Measurements from ENCODE around the gene XYLT1. TPM values are rescaled to one million over a fixed set of nuclear protein-coding genes. Genes with fewer than 3 reads are reported as not detected.

Gene XYLT1
- polyA plus RNA-seq, 1 of the 3 experiments (the other 2 are of a cell fraction), result 17.6 TPM

DNA sequence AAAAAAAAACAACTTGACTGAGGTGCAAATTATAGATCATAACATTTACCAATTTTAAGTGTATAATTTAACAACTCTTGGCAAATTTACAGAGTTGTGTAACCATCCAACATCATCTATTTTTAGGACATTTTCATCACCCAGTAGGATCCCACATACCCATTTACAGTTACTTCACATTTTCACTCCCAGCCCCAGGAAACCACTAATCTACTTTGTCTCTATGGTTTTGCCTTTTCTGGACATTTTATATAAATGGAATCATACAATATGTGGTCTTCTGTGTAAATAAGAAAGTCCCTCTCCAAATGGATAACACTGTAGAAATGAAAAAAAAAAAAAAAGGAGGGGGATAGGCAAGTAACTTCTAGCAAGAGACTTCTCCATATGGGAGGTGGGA is 26.1 kb upstream of the XYLT1 start (continued):
- TF ChIP-seq, protein P1, sequence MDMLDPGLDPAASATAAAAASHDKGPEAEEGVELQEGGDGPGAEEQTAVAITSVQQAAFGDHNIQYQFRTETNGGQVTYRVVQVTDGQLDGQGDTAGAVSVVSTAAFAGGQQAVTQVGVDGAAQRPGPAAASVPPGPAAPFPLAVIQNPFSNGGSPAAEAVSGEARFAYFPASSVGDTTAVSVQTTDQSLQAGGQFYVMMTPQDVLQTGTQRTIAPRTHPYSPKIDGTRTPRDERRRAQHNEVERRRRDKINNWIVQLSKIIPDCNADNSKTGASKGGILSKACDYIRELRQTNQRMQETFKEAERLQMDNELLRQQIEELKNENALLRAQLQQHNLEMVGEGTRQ (IDR thresholded peaks at IDR 0.05; ENCODE audit: borderline replicate concordance, low read depth, low read length), result no peak
- TF ChIP-seq FOSL2 (IDR thresholded peaks at IDR 0.05; ENCODE audit: borderline replicate concordance, low read depth) (no peak), CHD2 (IDR thresholded peaks at IDR 0.05; ENCODE audit: low read length, partially characterized antibody) (no peak), TEAD4 (IDR thresholded peaks at IDR 0.05; ENCODE audit: borderline replicate concordance, insufficient read depth) (no peak), JUND (IDR thresholded peaks at IDR 0.05) (no peak), NRF1 (IDR thresholded peaks at IDR 0.05; ENCODE audit: low read depth, low read length) (no peak), FOXJ3 (CRISPR knock-in tag; IDR thresholded peaks at IDR 0.05) (no peak)
- TF ChIP-seq, protein P2, sequence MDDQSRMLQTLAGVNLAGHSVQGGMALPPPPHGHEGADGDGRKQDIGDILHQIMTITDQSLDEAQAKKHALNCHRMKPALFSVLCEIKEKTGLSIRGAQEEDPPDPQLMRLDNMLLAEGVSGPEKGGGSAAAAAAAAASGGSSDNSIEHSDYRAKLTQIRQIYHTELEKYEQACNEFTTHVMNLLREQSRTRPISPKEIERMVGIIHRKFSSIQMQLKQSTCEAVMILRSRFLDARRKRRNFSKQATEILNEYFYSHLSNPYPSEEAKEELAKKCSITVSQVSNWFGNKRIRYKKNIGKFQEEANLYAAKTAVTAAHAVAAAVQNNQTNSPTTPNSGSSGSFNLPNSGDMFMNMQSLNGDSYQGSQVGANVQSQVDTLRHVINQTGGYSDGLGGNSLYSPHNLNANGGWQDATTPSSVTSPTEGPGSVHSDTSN (IDR thresholded peaks at IDR 0.05), result no peak

DNA sequence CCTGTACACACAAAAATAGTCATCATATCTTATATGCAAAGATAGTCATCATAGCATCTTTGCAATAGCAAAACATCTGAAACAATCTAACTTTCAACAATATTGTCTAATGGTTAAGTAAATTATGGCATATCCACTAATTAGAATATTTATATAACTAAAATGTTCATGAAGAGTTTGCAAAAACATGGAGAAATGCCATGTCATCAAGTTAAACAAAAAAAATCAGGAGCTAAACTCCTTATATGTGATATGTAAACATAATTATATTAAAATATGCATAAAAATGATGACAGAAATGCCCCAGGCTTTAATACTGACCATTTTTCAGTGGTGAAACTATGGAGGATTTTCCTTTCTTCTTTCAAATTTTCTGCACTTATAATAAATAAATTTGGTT is 22.3 kb upstream of the XYLT1 start:
- H2AFZ ChIP-seq (ENCODE audit: low read depth), result 0 out of 2 replicates have a peak overlapping the region, but pooled peaks have one; percentile 27
- CTCF ChIA-PET, result interaction anchor here (0.9 kb wide), 1 partner anchor 64 kb away, joined by 3 read pairs; no protein-coding TSS in a partner anchor
- no peaks in the 10 kb centered on the region for H3K27me3 ChIP-seq (ENCODE audit: insufficient read depth)
- H3K4me1 ChIP-seq (ENCODE audit: control insufficient read depth in 1 of 2, insufficient read depth in 2 of 2, low read depth in 1 of 2, low read length in 1 of 2), result peaks cover 0 to 6% of the 10 kb centered on the region in 2 experiments; a peak in 2 of 4 replicates
- POLR2A ChIA-PET, result no interaction called here
- no peaks in the 10 kb centered on the region for H3K9me2 ChIP-seq
- no peaks in the 10 kb centered on the region for H4K20me1 ChIP-seq (ENCODE audit: insufficient read depth)
- no peaks in the 10 kb centered on the region for H3K9me3 ChIP-seq
- no peak overlapping the region for H3K27ac ChIP-seq (ENCODE audit: low read depth in 2 of 2, low read length in 1 of 2)
- no peak for TF ChIP-seq GABPA (IDR thresholded peaks at IDR 0.05; ENCODE audit: low read depth)
- TF ChIP-seq, protein P3, sequence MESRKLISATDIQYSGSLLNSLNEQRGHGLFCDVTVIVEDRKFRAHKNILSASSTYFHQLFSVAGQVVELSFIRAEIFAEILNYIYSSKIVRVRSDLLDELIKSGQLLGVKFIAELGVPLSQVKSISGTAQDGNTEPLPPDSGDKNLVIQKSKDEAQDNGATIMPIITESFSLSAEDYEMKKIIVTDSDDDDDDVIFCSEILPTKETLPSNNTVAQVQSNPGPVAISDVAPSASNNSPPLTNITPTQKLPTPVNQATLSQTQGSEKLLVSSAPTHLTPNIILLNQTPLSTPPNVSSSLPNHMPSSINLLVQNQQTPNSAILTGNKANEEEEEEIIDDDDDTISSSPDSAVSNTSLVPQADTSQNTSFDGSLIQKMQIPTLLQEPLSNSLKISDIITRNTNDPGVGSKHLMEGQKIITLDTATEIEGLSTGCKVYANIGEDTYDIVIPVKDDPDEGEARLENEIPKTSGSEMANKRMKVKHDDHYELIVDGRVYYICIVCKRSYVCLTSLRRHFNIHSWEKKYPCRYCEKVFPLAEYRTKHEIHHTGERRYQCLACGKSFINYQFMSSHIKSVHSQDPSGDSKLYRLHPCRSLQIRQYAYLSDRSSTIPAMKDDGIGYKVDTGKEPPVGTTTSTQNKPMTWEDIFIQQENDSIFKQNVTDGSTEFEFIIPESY (IDR thresholded peaks at IDR 0.05; ENCODE audit: borderline replicate concordance, low read depth), result no peak
- no peak for TF ChIP-seq TEAD4 (IDR thresholded peaks at IDR 0.05; ENCODE audit: borderline replicate concordance, insufficient read depth)
- no peak for TF ChIP-seq MXI1 (IDR thresholded peaks at IDR 0.05; ENCODE audit: low read depth, low read length)
- TF ChIP-seq GATA2 (CRISPR knock-in tag; IDR thresholded peaks at IDR 0.05), result no peak
- no peak for TF ChIP-seq JUND (IDR thresholded peaks at IDR 0.05)
- no peak for TF ChIP-seq EP300 (IDR thresholded peaks at IDR 0.05; ENCODE audit: borderline replicate concordance in 1 of 2, low read depth in 1 of 2, low read length in 1 of 2)
- TF ChIP-seq SMC3 (IDR thresholded peaks at IDR 0.05; ENCODE audit: low read depth, low read length), result no peak
- TF ChIP-seq, protein P2 (IDR thresholded peaks at IDR 0.05), result no peak
- no peak for TF ChIP-seq RCOR1 (IDR thresholded peaks at IDR 0.05; ENCODE audit: low read length)
- TF ChIP-seq, protein P4, sequence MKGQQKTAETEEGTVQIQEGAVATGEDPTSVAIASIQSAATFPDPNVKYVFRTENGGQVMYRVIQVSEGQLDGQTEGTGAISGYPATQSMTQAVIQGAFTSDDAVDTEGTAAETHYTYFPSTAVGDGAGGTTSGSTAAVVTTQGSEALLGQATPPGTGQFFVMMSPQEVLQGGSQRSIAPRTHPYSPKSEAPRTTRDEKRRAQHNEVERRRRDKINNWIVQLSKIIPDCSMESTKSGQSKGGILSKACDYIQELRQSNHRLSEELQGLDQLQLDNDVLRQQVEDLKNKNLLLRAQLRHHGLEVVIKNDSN (IDR thresholded peaks at IDR 0.05; ENCODE audit: borderline replicate concordance, low read depth), result no peak
- TF ChIP-seq ELF1 (IDR thresholded peaks at IDR 0.05), result no peak
- no peak for TF ChIP-seq RAD21 (IDR thresholded peaks at IDR 0.05; ENCODE audit: low read length)
- TF ChIP-seq, protein P5, sequence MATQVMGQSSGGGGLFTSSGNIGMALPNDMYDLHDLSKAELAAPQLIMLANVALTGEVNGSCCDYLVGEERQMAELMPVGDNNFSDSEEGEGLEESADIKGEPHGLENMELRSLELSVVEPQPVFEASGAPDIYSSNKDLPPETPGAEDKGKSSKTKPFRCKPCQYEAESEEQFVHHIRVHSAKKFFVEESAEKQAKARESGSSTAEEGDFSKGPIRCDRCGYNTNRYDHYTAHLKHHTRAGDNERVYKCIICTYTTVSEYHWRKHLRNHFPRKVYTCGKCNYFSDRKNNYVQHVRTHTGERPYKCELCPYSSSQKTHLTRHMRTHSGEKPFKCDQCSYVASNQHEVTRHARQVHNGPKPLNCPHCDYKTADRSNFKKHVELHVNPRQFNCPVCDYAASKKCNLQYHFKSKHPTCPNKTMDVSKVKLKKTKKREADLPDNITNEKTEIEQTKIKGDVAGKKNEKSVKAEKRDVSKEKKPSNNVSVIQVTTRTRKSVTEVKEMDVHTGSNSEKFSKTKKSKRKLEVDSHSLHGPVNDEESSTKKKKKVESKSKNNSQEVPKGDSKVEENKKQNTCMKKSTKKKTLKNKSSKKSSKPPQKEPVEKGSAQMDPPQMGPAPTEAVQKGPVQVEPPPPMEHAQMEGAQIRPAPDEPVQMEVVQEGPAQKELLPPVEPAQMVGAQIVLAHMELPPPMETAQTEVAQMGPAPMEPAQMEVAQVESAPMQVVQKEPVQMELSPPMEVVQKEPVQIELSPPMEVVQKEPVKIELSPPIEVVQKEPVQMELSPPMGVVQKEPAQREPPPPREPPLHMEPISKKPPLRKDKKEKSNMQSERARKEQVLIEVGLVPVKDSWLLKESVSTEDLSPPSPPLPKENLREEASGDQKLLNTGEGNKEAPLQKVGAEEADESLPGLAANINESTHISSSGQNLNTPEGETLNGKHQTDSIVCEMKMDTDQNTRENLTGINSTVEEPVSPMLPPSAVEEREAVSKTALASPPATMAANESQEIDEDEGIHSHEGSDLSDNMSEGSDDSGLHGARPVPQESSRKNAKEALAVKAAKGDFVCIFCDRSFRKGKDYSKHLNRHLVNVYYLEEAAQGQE (IDR thresholded peaks at IDR 0.05; ENCODE audit: low read depth, low read length), result no peak
- no peaks in the 10 kb centered on the region for H3K79me2 ChIP-seq (ENCODE audit: insufficient read depth)
- no peak for DNase-seq
- H3K4me2 ChIP-seq, result no peak overlapping the region
- H3K36me3 ChIP-seq (replicated peaks in 1 of 2; ENCODE audit: control insufficient read depth in 1 of 2, insufficient read depth in 2 of 2, low read length in 1 of 2), result no peaks in the 10 kb centered on the region
- H3F3A ChIP-seq (replicated peaks; ENCODE audit: insufficient read depth), result peaks cover 8% of the 10 kb centered on the region
- no peak overlapping the region for H3K4me3 ChIP-seq (ENCODE audit: low read depth in 2 of 2, low read length in 1 of 2)
- no peak overlapping the region for H3K9ac ChIP-seq

All from SK-N-SH (cell line).